GM10248 (cell line): ENCODE results near the gene CCN5.

ENCODE experiments used
- CTCF ChIA-PET: fragments of 300-600 bp; sonication (Branson Sonifier 250); formaldehyde crosslinking; extraction: SDS; loops from one replicate; lab custom pipeline; 2021; ENCODE audit warnings: antibody characterized with exemption; lab: Yijun Ruan, JAX
- POLR2A ChIA-PET: fragments of 350-650 bp; sonication (Branson Sonifier 250); formaldehyde crosslinking; extraction: SDS; loops from one replicate; lab custom pipeline; 2020; ENCODE audit warnings: antibody characterized with exemption; lab: Yijun Ruan, JAX
- DNase-seq: peaks from one replicate; pipeline ENCODE4 v3.0.0; 2012; ENCODE audit errors: extremely low spot score
- CTCF ChIP-seq: IDR thresholded peaks from 2 replicates; pipeline ENCODE4 v1.5.1; 2012; ENCODE audit warnings: mild to moderate bottlenecking, low read depth; ENCODE audit errors: extremely low read depth, missing control alignments, control extremely low read depth

Gene CCN5

GRCh38 chr20:44743916-44744655 is 28.9 kb downstream of the CCN5 start:
- ChIA-PET CTCF (interaction anchor here (1.1 to 8.5 kb wide), 3 partner anchors 11 to 122 kb away, joined by 4 to 63 read pairs (median 14); no protein-coding TSS in a partner anchor), POLR2A (no interaction called here)
- no peak for DNase-seq
- TF ChIP-seq CTCF: no peak

GRCh38 chr20:44745122-44745597 is 30.0 kb downstream of the CCN5 start:
- ChIA-PET CTCF (interaction anchor here (1.2 to 8.5 kb wide), 3 partner anchors 8 to 62 kb away, joined by 3 to 63 read pairs (median 14); no protein-coding TSS in a partner anchor), POLR2A (no interaction called here)
- no peak for TF ChIP-seq CTCF
- DNase-seq: no peak

- ChIA-PET CTCF (interaction anchor here (1.2 to 3.4 kb wide), 7 partner anchors 9 to 548 kb away, joined by 3 to 25 read pairs (median 6); no protein-coding TSS in a partner anchor), POLR2A (no interaction called here)
- no peak for DNase-seq
- TF ChIP-seq CTCF: peak; percentile 12
These were observed 30.6 kb downstream of the CCN5 start, which contains the start of gene KCNK15 for GRCh38 chr20:44745598-44746366. Gene KCNK15, plus strand, starts transcription at chr20:44745865. Its CDS starts 46 bp downstream, at chr20:44745911.

- POLR2A ChIA-PET: no interaction called here
- CTCF ChIA-PET: interaction anchor here (0.6 to 3.5 kb wide), 28 partner anchors 8 to 547 kb away, joined by 3 to 40 read pairs (median 5); no protein-coding TSS in a partner anchor
- DNase-seq: no peak
- TF ChIP-seq CTCF: no peak
These were observed 31.4 kb downstream of the CCN5 start for GRCh38 chr20:44746367-44747165.

GRCh38 chr20:44747166-44748004 is 32.2 kb downstream of the CCN5 start:
- peak; percentile 76 for DNase-seq
- ChIA-PET POLR2A (no interaction called here), CTCF (interaction anchor here (0.6 to 3.5 kb wide), 42 partner anchors 9 to 547 kb away, joined by 3 to 40 read pairs (median 4); no protein-coding TSS in a partner anchor)
- TF ChIP-seq CTCF: peak; percentile 76
